GM12873 (cell line): ENCODE data around the gene FOXO3.

ENCODE experiments used
- CTCF ChIP-seq: IDR thresholded peaks from 2 replicates; pipeline ENCODE4 v1.5.1; 2012; ENCODE audit warnings: low read depth, mild to moderate bottlenecking, moderate library complexity, low read length, control low read depth; ENCODE audit not compliant: insufficient read depth; ENCODE audit errors: missing control alignments

Gene FOXO3

GRCh38 chr6:108531332-108531731 is 29.4 kb upstream of the FOXO3 start:
- no peak for TF ChIP-seq CTCF

- TF ChIP-seq CTCF = no peak
These were observed 25.5 kb upstream of the FOXO3 start for GRCh38 chr6:108535114-108535742.

GRCh38 chr6:108541843-108542759 is 18.6 kb upstream of the FOXO3 start:
- peak; percentile 83 for TF ChIP-seq CTCF

- no peak for TF ChIP-seq CTCF
These were observed 17.4 kb upstream of the FOXO3 start for GRCh38 chr6:108543175-108543940.

- TF ChIP-seq CTCF = no peak
These were observed 16.1 kb upstream of the FOXO3 start for GRCh38 chr6:108544606-108545005.

- no peak for TF ChIP-seq CTCF
These were observed 14.4 kb upstream of the FOXO3 start for GRCh38 chr6:108546079-108547049.
